ENCODE data around the gene IGF2BP2. TPM values are rescaled to one million over a fixed set of nuclear protein-coding genes. Genes with fewer than 3 reads are reported as not detected.

IGF2BP2 gene
- total RNA-seq, 1 donor from 2014 or later = 101 TPM

DNA sequence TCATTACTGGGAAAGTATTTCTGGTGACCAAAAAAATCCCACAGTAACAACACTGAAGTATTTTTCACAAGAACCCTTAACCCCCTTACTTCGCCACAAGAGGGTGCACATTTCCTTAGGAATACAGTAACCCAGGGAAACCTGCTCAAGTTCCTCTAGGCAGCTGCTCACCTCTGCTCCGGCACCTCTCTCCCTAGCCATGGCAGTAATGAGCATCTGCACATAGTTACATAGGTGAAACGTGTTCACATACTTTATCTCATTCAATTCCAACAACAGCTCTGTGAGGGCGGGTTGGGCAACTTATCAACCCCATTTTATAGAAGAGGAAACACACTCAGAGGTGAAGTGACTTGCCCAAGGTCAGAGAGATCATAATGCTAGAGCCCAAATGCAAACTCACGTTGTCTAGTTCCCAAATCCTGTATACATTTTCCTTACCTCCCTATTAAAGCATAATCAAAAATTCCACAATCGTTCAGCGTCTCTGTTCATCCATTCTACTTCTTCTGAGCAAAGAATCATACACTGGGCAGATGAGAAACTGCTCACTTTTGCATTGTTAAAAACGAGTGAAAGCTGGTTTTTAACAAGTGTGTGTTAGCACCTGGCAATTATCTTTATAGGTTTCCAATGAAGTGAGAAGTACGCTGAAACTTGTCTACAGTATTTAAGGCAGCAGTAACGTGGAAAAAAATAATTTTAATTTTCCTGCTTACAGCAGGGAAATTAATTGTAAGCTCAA is 90.7 kb downstream of the IGF2BP2 start:
- H3K9me3 Mint-ChIP-seq (ENCODE audit: unreplicated experiment) = no peaks in the 10 kb centered on the region
- H3K36me3 Mint-ChIP-seq (ENCODE audit: unreplicated experiment) = peaks cover 2% of the 10 kb centered on the region
- no peak overlapping the region for H3K4me3 Mint-ChIP-seq (ENCODE audit: unreplicated experiment)
- DNase-seq (ENCODE audit: extremely low spot score, unreplicated experiment) = no peak
- H3K27me3 Mint-ChIP-seq (ENCODE audit: unreplicated experiment) = no peaks in the 10 kb centered on the region
- peak overlapping the region; percentile 62 for H3K27ac Mint-ChIP-seq (ENCODE audit: unreplicated experiment)
- peak; percentile 66 for TF ChIP-seq CTCF (IDR thresholded peaks at IDR 0.05)
- H3K4me1 Mint-ChIP-seq (ENCODE audit: unreplicated experiment) = peaks cover 83% of the 10 kb centered on the region

GRCh38 chr3:185732782-185733181 is 92.1 kb downstream of the IGF2BP2 start:
- H3K4me3 Mint-ChIP-seq (ENCODE audit: unreplicated experiment) = no peak overlapping the region
- H3K4me1 Mint-ChIP-seq (ENCODE audit: unreplicated experiment) = peaks cover 83% of the 10 kb centered on the region
- H3K27ac Mint-ChIP-seq (ENCODE audit: unreplicated experiment) = peak overlapping the region; percentile 84
- H3K9me3 Mint-ChIP-seq (ENCODE audit: unreplicated experiment) = no peaks in the 10 kb centered on the region
- DNase-seq (ENCODE audit: extremely low spot score, unreplicated experiment) = no peak
- TF ChIP-seq CTCF (IDR thresholded peaks at IDR 0.05) = no peak
- H3K36me3 Mint-ChIP-seq (ENCODE audit: unreplicated experiment) = peaks cover 2% of the 10 kb centered on the region
- no peaks in the 10 kb centered on the region for H3K27me3 Mint-ChIP-seq (ENCODE audit: unreplicated experiment)

DNA sequence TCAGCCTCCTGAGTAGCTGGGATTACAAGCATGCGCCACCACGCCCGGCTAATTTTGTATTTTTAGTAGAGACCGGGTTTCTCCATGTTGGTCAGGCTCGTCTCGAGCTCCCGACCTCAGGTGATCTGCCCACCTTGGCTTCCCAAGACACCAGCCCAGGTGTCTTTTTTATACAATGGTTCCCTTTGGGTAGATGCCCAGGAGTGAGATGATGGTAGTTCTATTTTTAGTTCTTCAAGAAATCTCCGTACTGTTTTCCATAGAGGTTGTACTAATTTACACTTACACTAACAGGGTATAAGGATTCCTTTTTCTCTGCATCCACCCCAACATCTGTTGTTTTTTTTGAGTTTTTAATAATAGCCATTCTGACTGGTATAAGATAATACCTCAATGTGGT is 94.3 kb downstream of the IGF2BP2 start:
- Mint-ChIP-seq H3K36me3 (ENCODE audit: unreplicated experiment) (peaks cover 2% of the 10 kb centered on the region), H3K27ac (ENCODE audit: unreplicated experiment) (peak overlapping the region; percentile 84), H3K9me3 (ENCODE audit: unreplicated experiment) (no peaks in the 10 kb centered on the region), H3K27me3 (ENCODE audit: unreplicated experiment) (no peaks in the 10 kb centered on the region), H3K4me1 (ENCODE audit: unreplicated experiment) (peaks cover 83% of the 10 kb centered on the region), H3K4me3 (ENCODE audit: unreplicated experiment) (no peak overlapping the region)
- no peak for DNase-seq (ENCODE audit: extremely low spot score, unreplicated experiment)
- TF ChIP-seq CTCF (IDR thresholded peaks at IDR 0.05) = no peak

GRCh38 chr3:185729337-185730055 is 95.3 kb downstream of the IGF2BP2 start:
- Mint-ChIP-seq H3K9me3 (ENCODE audit: unreplicated experiment) (no peaks in the 10 kb centered on the region), H3K4me3 (ENCODE audit: unreplicated experiment) (peak overlapping the region; percentile 53), H3K27ac (ENCODE audit: unreplicated experiment) (peak overlapping the region; percentile 84), H3K4me1 (ENCODE audit: unreplicated experiment) (peaks cover 89% of the 10 kb centered on the region), H3K27me3 (ENCODE audit: unreplicated experiment) (no peaks in the 10 kb centered on the region), H3K36me3 (ENCODE audit: unreplicated experiment) (peaks cover 4% of the 10 kb centered on the region)
- DNase-seq (ENCODE audit: extremely low spot score, unreplicated experiment) = no peak
- no peak for TF ChIP-seq CTCF (IDR thresholded peaks at IDR 0.05)

- no peak for TF ChIP-seq CTCF (IDR thresholded peaks at IDR 0.05)
- no peaks in the 10 kb centered on the region for H3K27me3 Mint-ChIP-seq (ENCODE audit: unreplicated experiment)
- H3K9me3 Mint-ChIP-seq (ENCODE audit: unreplicated experiment) = no peaks in the 10 kb centered on the region
- H3K27ac Mint-ChIP-seq (ENCODE audit: unreplicated experiment) = peak overlapping the region; percentile 84
- peaks cover 4% of the 10 kb centered on the region for H3K36me3 Mint-ChIP-seq (ENCODE audit: unreplicated experiment)
- peak overlapping the region; percentile 53 for H3K4me3 Mint-ChIP-seq (ENCODE audit: unreplicated experiment)
- DNase-seq (ENCODE audit: extremely low spot score, unreplicated experiment) = no peak
- peaks cover 89% of the 10 kb centered on the region for H3K4me1 Mint-ChIP-seq (ENCODE audit: unreplicated experiment)
These were observed 96.1 kb downstream of the IGF2BP2 start for GRCh38 chr3:185728630-185729336.

All from osteocyte (in vitro differentiated cells).